GM12878 (cell line): ENCODE measurements around the gene SBF2. TPM values are rescaled to one million over a fixed set of nuclear protein-coding genes. Genes with fewer than 3 reads are reported as not detected.

ENCODE experiments used
- ATAC-seq: fragments of 200-7000 bp; cut with Tn5 transposase; 3 replicates; pipeline ENCODE4 v1.9.1; 2020; ENCODE audit warnings: mild to moderate bottlenecking, moderate library complexity
- BruUV-seq: library from RNA; stranded (reverse); fragments of 400-500 nt; replicated peaks from 2 replicates; lab custom pipeline; 2021; lab: Mats Ljungman, UMichigan
- CTCF ChIA-PET: fragments of 300-600 bp; sonication (Branson Sonifier 250); formaldehyde crosslinking; extraction: SDS; loops from one replicate; lab custom pipeline; 2021; ENCODE audit warnings: inconsistent platforms; lab: Yijun Ruan, JAX
- POLR2A ChIA-PET: fragments of 350-600 bp; formaldehyde crosslinking; extraction: SDS; loops from one replicate; lab custom pipeline; 2021; ENCODE audit warnings: inconsistent platforms; lab: Charles Lee
- RAD21 ChIA-PET: fragments of 300-600 bp; sonication (Branson Sonifier 250); formaldehyde crosslinking; loops from one replicate; lab custom pipeline; 2023; ENCODE audit warnings: antibody characterized with exemption; ENCODE audit not compliant: unreplicated experiment; lab: Charles Lee
- SMC1A ChIA-PET: fragments of 300-600 bp; sonication (Branson Sonifier 250); formaldehyde crosslinking; loops from one replicate; lab custom pipeline; 2023; ENCODE audit not compliant: unreplicated experiment, uncharacterized antibody; lab: Charles Lee
- DNase-seq: peaks from one replicate; pipeline ENCODE4 v3.0.0-alpha.2; 2011; ENCODE audit warnings: low read depth, low spot score
- FAIRE-seq: peaks from 3 replicates; lab custom pipeline; 2011; peaks lifted over from hg19 to GRCh38; lab: Jason Lieb, UNC
- H2AFZ ChIP-seq: 2 replicates; pipeline ENCODE4 v1.6.0; 2011; ENCODE audit warnings: low read depth, low read length, control low read depth; ENCODE audit not compliant: control insufficient read depth
- H3K27ac ChIP-seq: 2 replicates; pipeline ENCODE4 v1.5.1; 2011; ENCODE audit warnings: control low read depth; ENCODE audit not compliant: control insufficient read depth, insufficient read depth
- H3K27me3 ChIP-seq, 2 experiments: replicated peaks in 1 of 2; 2 replicates each; pipeline versions ENCODE4 v1.6.0 to v1.6.1; 2011; ENCODE audit warnings: low read length in 1 of 2; ENCODE audit not compliant: control insufficient read depth in 2 of 2, insufficient read depth in 2 of 2
- H3K36me3 ChIP-seq, 2 experiments: 2 replicates each; pipeline ENCODE4 v1.5.1; 2011; ENCODE audit warnings: low read length in 1 of 2; ENCODE audit not compliant: control insufficient read depth in 2 of 2, insufficient read depth in 2 of 2
- H3K4me1 ChIP-seq: 2 replicates; pipeline ENCODE4 v1.6.1; 2011; ENCODE audit warnings: mild to moderate bottlenecking, low read length, moderate library complexity, mixed read lengths; ENCODE audit not compliant: control insufficient read depth, insufficient read depth
- H3K4me2 ChIP-seq: 2 replicates; pipeline ENCODE4 v1.6.0; 2011; ENCODE audit warnings: control low read depth; ENCODE audit not compliant: control insufficient read depth, insufficient read depth
- H3K4me3 ChIP-seq: fragments of 200-600 bp; sonication (generic); 2 replicates; pipeline ENCODE4 v1.5.1; 2016
- H3K79me2 ChIP-seq: 2 replicates; pipeline ENCODE4 v1.6.0; 2011; ENCODE audit warnings: low read length; ENCODE audit not compliant: control insufficient read depth, insufficient read depth
- H3K9ac ChIP-seq: 2 replicates; pipeline ENCODE4 v1.8.0; 2011; ENCODE audit warnings: low read length, control low read depth, mixed read lengths; ENCODE audit not compliant: control insufficient read depth, insufficient read depth
- H3K9me3 ChIP-seq: replicated peaks from 3 replicates; pipeline ENCODE4 v1.5.1; 2011; ENCODE audit warnings: mild to moderate bottlenecking, low read length; ENCODE audit not compliant: control insufficient read depth, insufficient read depth
- H4K20me1 ChIP-seq: 2 replicates; pipeline ENCODE4 v1.6.0; 2011; ENCODE audit not compliant: control insufficient read depth, insufficient read depth
- EGR1 ChIP-seq, 2 experiments: IDR thresholded peaks; 1 replicate in 1 of 2; 2 replicates in 1 of 2; pipeline ENCODE4 v1.6.1; 2011 to 2012; ENCODE audit warnings: low read depth in 2 of 2, low read length in 2 of 2, borderline replicate concordance in 1 of 2, mild to moderate bottlenecking in 1 of 2, moderate library complexity in 1 of 2
- IKZF2 ChIP-seq, 2 experiments: fragments of 450-650 bp; IDR thresholded peaks; 2 replicates each; pipeline ENCODE4 v1.6.1; 2017; ENCODE audit warnings: mild to moderate bottlenecking in 2 of 2, moderate library complexity in 2 of 2
- KAT2A ChIP-seq: conservative IDR thresholded peaks from 2 replicates; pipeline ENCODE4 v1.6.1; 2011; ENCODE audit warnings: low read depth, low read length; ENCODE audit not compliant: control insufficient read depth
- NFIC ChIP-seq: IDR thresholded peaks from 2 replicates; pipeline ENCODE4 v1.6.1; 2012; ENCODE audit warnings: low read depth, mild to moderate bottlenecking, inconsistent platforms, low read length, moderate library complexity
- POU2F2 ChIP-seq: IDR thresholded peaks from 3 replicates; pipeline ENCODE4 v1.6.1; 2011; ENCODE audit warnings: low read depth, mild to moderate bottlenecking, low read length, borderline replicate concordance
- SIX5 ChIP-seq: IDR thresholded peaks from 2 replicates; pipeline ENCODE4 v1.6.1; 2011; ENCODE audit warnings: mild to moderate bottlenecking, low read depth, low read length, moderate library complexity; ENCODE audit not compliant: severe bottlenecking
- SMAD5 ChIP-seq: IDR thresholded peaks from 2 replicates; pipeline ENCODE4 v1.6.1; 2016; ENCODE audit warnings: antibody characterized with exemption, low read depth
- WRNIP1 ChIP-seq: IDR thresholded peaks from 2 replicates; pipeline ENCODE4 v1.6.1; 2011; ENCODE audit warnings: low read depth, low read length, improper control_type of control experiment, borderline replicate concordance
- ZBED1 ChIP-seq: IDR thresholded peaks from 2 replicates; pipeline ENCODE4 v1.6.1; 2016; ENCODE audit warnings: borderline replicate concordance
- WGBS: methylation state at CpG from one replicate; pipeline ENCODE4 v1.1.6; 2016; ENCODE audit warnings: low lambda C conversion rate; ENCODE audit not compliant: insufficient replicate concordance, insufficient coverage; ENCODE audit errors: missing lambda C conversion rate; 5-methylcytosine and 5-hydroxymethylcytosine counted together
- in situ Hi-C: fragments of 300-500 bp; cut with MboI; formaldehyde crosslinking; loops from 9 replicates; pipeline ENCODE4 v1.14.3; 2018; ENCODE audit warnings: mixed read lengths
- intact Hi-C: fragments of 100-400 bp; cut with micrococcal nuclease; formaldehyde crosslinking; loops from one replicate; pipeline ENCODE4 v1.14.2; 2022; ENCODE audit not compliant: unreplicated experiment
- polyA plus RNA-seq, 11 experiments: library from polyadenylated mRNA; depleted of rRNA in 4 of 11; unstranded in 6 of 11; stranded (reverse) in 5 of 11; fragments of >200 nt; fragmentation: Nextera tagmentation in 4 of 11; fragmentation: Illumina TruSeq in 1 of 11; extraction: Ambion mirVana in 4 of 11; extraction: Trizol in 1 of 11; gene quantifications; 1 replicate in 1 of 11; 2 replicates in 10 of 11; pipeline versions ENCODE4 v1.2.1 to v1.2.3, GENCODE V29; 2011 to 2016; ENCODE audit warnings: inconsistent platforms in 2 of 11, missing spikeins in 2 of 11, low read depth in 1 of 11
- total RNA-seq, 4 experiments: library from RNA; depleted of rRNA in 3 of 4; stranded (reverse); fragments of >200 nt in 3 of 4; fragmentation: Illumina TruSeq in 1 of 4; extraction: Trizol in 1 of 4; gene quantifications; 2 replicates each; pipeline versions ENCODE4 v1.2.1 to v1.2.3, GENCODE V29; 2013 to 2021

The SBF2 gene
- total and polyA plus RNA-seq, 10 of the 15 experiments (the other 5 are each of a cell fraction or from before 2014, with no cell fraction given), result 0.24 to 2.3 (median 1.1) TPM

DNA sequence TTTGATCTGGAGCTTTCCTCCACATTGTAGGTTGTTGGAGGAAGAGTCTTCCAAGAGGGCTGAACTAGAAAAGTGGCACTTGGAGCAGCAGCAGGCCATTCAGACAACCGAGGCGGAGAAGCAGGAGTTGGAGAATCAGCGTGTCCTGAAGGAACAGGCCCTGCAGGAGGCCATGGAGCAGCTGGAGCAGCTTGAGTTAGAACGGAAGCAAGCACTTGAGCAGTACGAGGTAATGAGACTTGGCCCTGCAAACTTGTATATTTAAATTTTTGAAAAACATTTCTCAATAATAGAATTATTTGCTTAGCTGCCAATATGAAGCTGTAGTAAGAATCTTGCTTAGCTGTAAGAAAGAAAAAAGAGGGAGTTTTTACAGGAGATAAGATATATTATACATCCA is 546.2 kb downstream of the SBF2 start:
- WGBS, result 85% methylated on average over 5 of the region's 5 CpGs
- SMC1A ChIA-PET, result interaction anchor here (0.7 to 7.8 kb wide), 36 partner anchors 9 to 582 kb away, joined by 3 to 84 read pairs (median 5); no protein-coding TSS in a partner anchor
- no peaks in the 10 kb centered on the region for H4K20me1 ChIP-seq
- peaks cover 38% of the 10 kb centered on the region for H3K4me1 ChIP-seq
- CTCF ChIA-PET, result interaction anchor here (0.6 to 9.2 kb wide), 51 partner anchors 10 to 582 kb away, joined by 3 to 126 read pairs (median 5); partner anchors contain the start of genes WEE1 and ZNF143
- no peaks in the 10 kb centered on the region for H3K27me3 ChIP-seq
- BruUV-seq, result no TSS peak
- DNase-seq (no peak), ATAC-seq (no peak), FAIRE-seq (no peak)
- H3K79me2 ChIP-seq, result peaks cover 6% of the 10 kb centered on the region
- intact Hi-C loops, result loop anchor here (1.0 to 5.0 kb wide), 6 partner anchors 86 to 286 kb away; partner anchors contain the start of genes SWAP70 and ZNF143
- no peak overlapping the region for H2AFZ ChIP-seq
- POLR2A ChIA-PET, result interaction anchor here (1.0 to 2.0 kb wide), 5 partner anchors 21 to 169 kb away, joined by 3 to 11 read pairs (median 4); no protein-coding TSS in a partner anchor
- H3K9ac ChIP-seq, result no peak overlapping the region
- H3K4me3 ChIP-seq, result no peak overlapping the region
- H3K9me3 ChIP-seq, result no peaks in the 10 kb centered on the region
- H3K27ac ChIP-seq, result no peak overlapping the region
- in situ Hi-C loops, result no loop called here
- RAD21 ChIA-PET, result interaction anchor here (0.6 to 5.1 kb wide), 31 partner anchors 11 to 241 kb away, joined by 3 to 53 read pairs (median 5); partner anchors contain the start of genes SWAP70 and WEE1
- peaks cover 2 to 9% of the 10 kb centered on the region in 2 experiments; a peak in 2 of 4 replicates for H3K36me3 ChIP-seq
- no peak for TF ChIP-seq POU2F2
- TF ChIP-seq KAT2A, result no peak
- no peak for TF ChIP-seq SMAD5
- no peak for TF ChIP-seq SIX5
- TF ChIP-seq NFIC, result no peak
- TF ChIP-seq WRNIP1, result no peak
- no peak for TF ChIP-seq IKZF2 (IDR thresholded peaks at IDR 0.05)
- TF ChIP-seq EGR1 (IDR thresholded peaks at IDR 0.05; ENCODE audit: borderline replicate concordance in 1 of 2, low read depth in 2 of 2, low read length in 2 of 2), result no peak
- no peak for TF ChIP-seq ZBED1
- H3K4me2 ChIP-seq, result no peak overlapping the region
